Nephron (organoid): ENCODE data around the gene DCP1B.

Experiments
- H3K27ac Mint-ChIP-seq, 3 experiments: 2 replicates each; pipeline ENCODE4 v1.8.0; 2020; ENCODE audit warnings: mixed read lengths in 3 of 3, mild to moderate bottlenecking in 2 of 3, moderate library complexity in 1 of 3
- H3K27me3 Mint-ChIP-seq: 2 replicates; pipeline ENCODE4 v1.8.0; 2021; ENCODE audit warnings: low read depth, mild to moderate bottlenecking, moderate library complexity, mixed read lengths
- H3K36me3 Mint-ChIP-seq: 2 replicates; pipeline ENCODE4 v1.8.0; 2020; ENCODE audit warnings: low read depth, mixed read lengths
- H3K4me1 Mint-ChIP-seq: 2 replicates; pipeline ENCODE4 v1.8.0; 2020; ENCODE audit warnings: mixed read lengths
- H3K4me3 Mint-ChIP-seq, 3 experiments: 2 replicates each; pipeline ENCODE4 v1.8.0; 2020; ENCODE audit warnings: mild to moderate bottlenecking in 3 of 3, mixed read lengths in 3 of 3, moderate library complexity in 2 of 3
- H3K9me3 Mint-ChIP-seq: 2 replicates; pipeline ENCODE4 v1.8.0; 2020; ENCODE audit warnings: mixed read lengths
- TF ChIP-seq, protein P1 (sequence below), 3 experiments: fragments of 200-600 bp; sonication (generic); IDR thresholded peaks; one replicate each; pipeline ENCODE4 v1.5.0; 2021; ENCODE audit warnings: antibody characterized with exemption in 3 of 3; ENCODE audit not compliant: unreplicated experiment in 3 of 3

The DCP1B gene

GRCh38 chr12:2009623-2010022, 5.4 kb upstream of the DCP1B start:
- no peaks in the 10 kb centered on the region for H3K27me3 Mint-ChIP-seq
- TF ChIP-seq, protein P1, sequence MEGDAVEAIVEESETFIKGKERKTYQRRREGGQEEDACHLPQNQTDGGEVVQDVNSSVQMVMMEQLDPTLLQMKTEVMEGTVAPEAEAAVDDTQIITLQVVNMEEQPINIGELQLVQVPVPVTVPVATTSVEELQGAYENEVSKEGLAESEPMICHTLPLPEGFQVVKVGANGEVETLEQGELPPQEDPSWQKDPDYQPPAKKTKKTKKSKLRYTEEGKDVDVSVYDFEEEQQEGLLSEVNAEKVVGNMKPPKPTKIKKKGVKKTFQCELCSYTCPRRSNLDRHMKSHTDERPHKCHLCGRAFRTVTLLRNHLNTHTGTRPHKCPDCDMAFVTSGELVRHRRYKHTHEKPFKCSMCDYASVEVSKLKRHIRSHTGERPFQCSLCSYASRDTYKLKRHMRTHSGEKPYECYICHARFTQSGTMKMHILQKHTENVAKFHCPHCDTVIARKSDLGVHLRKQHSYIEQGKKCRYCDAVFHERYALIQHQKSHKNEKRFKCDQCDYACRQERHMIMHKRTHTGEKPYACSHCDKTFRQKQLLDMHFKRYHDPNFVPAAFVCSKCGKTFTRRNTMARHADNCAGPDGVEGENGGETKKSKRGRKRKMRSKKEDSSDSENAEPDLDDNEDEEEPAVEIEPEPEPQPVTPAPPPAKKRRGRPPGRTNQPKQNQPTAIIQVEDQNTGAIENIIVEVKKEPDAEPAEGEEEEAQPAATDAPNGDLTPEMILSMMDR (IDR thresholded peaks at IDR 0.05; ENCODE audit: unreplicated experiment in 3 of 3): no peak
- H3K4me3 Mint-ChIP-seq: no peak overlapping the region
- no peaks in the 10 kb centered on the region for H3K9me3 Mint-ChIP-seq
- peaks cover 48% of the 10 kb centered on the region for H3K4me1 Mint-ChIP-seq
- H3K27ac Mint-ChIP-seq: peak overlapping the region in 2 of 3 experiments; percentile 47 to 53
- no peaks in the 10 kb centered on the region for H3K36me3 Mint-ChIP-seq

DNA sequence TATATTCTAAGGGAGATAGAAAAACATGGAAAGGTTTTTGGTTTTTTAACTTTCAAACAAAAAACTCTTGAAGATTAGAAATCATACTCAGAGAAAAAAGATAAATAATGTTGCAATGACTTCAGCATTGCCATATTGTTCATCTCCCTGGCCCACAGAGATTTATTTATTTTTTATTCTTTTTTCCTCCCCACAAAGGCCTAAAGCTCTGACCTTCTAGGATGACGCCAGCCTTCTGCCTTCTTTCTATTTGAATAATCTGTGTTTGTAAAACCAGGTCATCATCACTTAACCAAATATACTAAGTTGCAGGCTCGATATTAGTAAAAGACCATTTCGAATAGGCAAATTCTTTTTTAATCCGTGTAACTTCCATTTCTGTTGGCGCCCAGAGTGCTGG, 4.4 kb upstream of the DCP1B start:
- H3K9me3 Mint-ChIP-seq: no peaks in the 10 kb centered on the region
- peaks cover 49% of the 10 kb centered on the region for H3K4me1 Mint-ChIP-seq

DNA sequence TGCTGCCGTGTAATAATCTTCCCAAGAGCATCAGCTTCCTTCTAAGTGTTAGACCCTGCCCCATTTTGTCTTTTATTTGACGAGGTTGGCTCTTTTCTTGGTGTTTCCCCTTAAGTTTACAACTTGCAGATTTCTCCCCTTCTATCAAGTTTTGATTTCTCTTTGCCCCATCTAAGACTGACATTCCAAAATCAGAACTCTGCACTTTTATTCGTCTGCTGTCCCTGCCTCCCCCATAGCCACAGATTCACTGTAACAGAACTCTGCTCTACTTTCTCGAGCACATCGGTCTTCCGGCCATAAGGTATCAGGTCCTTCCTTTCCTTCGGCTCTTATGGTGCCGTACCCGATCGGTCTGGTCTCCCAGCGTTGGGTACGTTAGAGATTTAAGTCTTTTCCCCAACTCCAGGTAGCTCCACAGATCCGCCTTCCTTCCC, 563 bp downstream of the DCP1B start:
- H3K4me1 Mint-ChIP-seq: peaks cover 30% of the 10 kb centered on the region
- H3K27me3 Mint-ChIP-seq: no peaks in the 10 kb centered on the region
- H3K36me3 Mint-ChIP-seq: no peaks in the 10 kb centered on the region
- peak overlapping the region; percentile 98 to 99 (median 99) for H3K27ac Mint-ChIP-seq
- TF ChIP-seq, protein P1 (IDR thresholded peaks at IDR 0.05; ENCODE audit: unreplicated experiment in 3 of 3): no peak
- H3K4me3 Mint-ChIP-seq: peak overlapping the region; percentile 99
- H3K9me3 Mint-ChIP-seq: no peaks in the 10 kb centered on the region

More for the DNA sequence above, 4.4 kb upstream of the DCP1B start:
- Mint-ChIP-seq H3K27ac (peak overlapping the region in 2 of 3 experiments; percentile 33 to 47), H3K27me3 (no peaks in the 10 kb centered on the region), H3K4me3 (no peak overlapping the region), H3K36me3 (no peaks in the 10 kb centered on the region)
- TF ChIP-seq, protein P1 (IDR thresholded peaks at IDR 0.05; ENCODE audit: unreplicated experiment in 3 of 3): no peak

DNA sequence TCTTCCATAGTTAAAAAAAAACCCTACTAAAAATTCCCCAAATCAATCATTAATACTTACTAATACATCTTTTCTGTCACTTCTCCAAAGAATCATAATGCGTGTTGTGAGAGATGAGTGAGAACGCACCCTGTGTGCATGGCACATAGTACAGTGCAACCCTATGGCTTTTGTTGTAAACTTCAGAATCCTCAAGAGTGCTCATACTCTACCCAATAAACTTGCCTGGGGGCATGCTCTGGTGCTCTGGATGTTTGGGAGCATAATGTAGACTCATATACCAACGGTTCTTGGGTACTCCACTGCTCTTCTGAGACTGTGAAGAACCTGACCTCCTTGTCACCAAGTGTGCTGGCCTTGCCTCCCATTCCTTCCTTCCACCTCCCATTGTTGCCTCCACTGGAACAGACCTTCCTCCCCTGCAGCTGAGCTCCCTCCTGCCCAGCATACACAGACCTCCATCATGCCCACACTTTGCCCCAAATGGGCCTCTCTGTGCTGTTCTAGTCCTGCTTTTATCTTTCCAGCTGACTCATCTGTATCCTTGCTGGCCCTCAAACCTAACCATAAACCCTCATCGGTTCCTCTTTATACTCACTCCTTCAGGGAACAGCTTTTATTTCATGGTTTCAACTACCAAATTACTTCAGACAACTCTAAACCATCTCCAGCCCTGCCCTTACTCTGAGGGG, 8.9 kb downstream of the DCP1B start:
- H3K4me1 Mint-ChIP-seq: peaks cover 5% of the 10 kb centered on the region
- H3K4me3 Mint-ChIP-seq: no peak overlapping the region
- H3K36me3 Mint-ChIP-seq: peaks cover 48% of the 10 kb centered on the region

GRCh38 chr12:1994429-1995143, 9.7 kb downstream of the DCP1B start:
- Mint-ChIP-seq H3K27ac (peak overlapping the region in 2 of 3 experiments; percentile 18 to 29), H3K27me3 (no peaks in the 10 kb centered on the region), H3K4me3 (no peak overlapping the region), H3K4me1 (peaks cover 5% of the 10 kb centered on the region), H3K9me3 (peaks cover 2% of the 10 kb centered on the region), H3K36me3 (peaks cover 54% of the 10 kb centered on the region)
- TF ChIP-seq, protein P1 (IDR thresholded peaks at IDR 0.05; ENCODE audit: unreplicated experiment in 3 of 3): no peak

More for the DNA sequence above, 8.9 kb downstream of the DCP1B start:
- Mint-ChIP-seq H3K9me3 (peaks cover 2% of the 10 kb centered on the region), H3K27ac (no peak overlapping the region), H3K27me3 (no peaks in the 10 kb centered on the region)
- TF ChIP-seq, protein P1 (IDR thresholded peaks at IDR 0.05; ENCODE audit: unreplicated experiment in 3 of 3): no peak
